ENCODE results near the gene RPS27.

GRCh38 chr1:154014154-154014907, 23.8 kb downstream of the RPS27 start:
- TF ChIP-seq POLR2AphosphoS5 (IDR thresholded peaks at IDR 0.05; ENCODE audit: insufficient read depth in 1 of 2, low read depth in 1 of 2) (no peak), CTCF (IDR thresholded peaks at IDR 0.05) (no peak), POLR2A (IDR thresholded peaks at IDR 0.05) (no peak)

Data from vagina (tissue), 2 donors.